Retinal pigment epithelial cell (primary cell): ENCODE data around the gene CRISPLD2.
"Not testable (repeated sequence)": the region's sequence is repeated elsewhere in the genome, so short reads cannot be mapped to it uniquely, and the experiment has no call there.

Experiments
- DNase-seq: peaks from one replicate; pipeline ENCODE4 v3.0.0-alpha.2; 2010; ENCODE audit warnings: low read depth
- H3K4me3 ChIP-seq: 2 replicates; pipeline ENCODE4 v1.5.1; 2011; ENCODE audit warnings: mild to moderate bottlenecking, low read length, control low read depth, moderate library complexity
- CTCF ChIP-seq: conservative IDR thresholded peaks from 2 replicates; pipeline ENCODE4 v1.5.1; 2011; ENCODE audit warnings: low read depth, low read length, control low read depth, inconsistent platforms

The CRISPLD2 gene

GRCh38 chr16:84851192-84852127 lies 31.7 kb downstream of the CRISPLD2 start:
- DNase-seq: no peak
- TF ChIP-seq CTCF: no peak
- H3K4me3 ChIP-seq: no peak overlapping the region

GRCh38 chr16:84853534-84853933 lies 33.7 kb downstream of the CRISPLD2 start:
- H3K4me3 ChIP-seq: no peak overlapping the region
- no peak for TF ChIP-seq CTCF
- DNase-seq: no peak

- no peak for TF ChIP-seq CTCF
- DNase-seq: no peak
- H3K4me3 ChIP-seq: no peak overlapping the region
These were observed 35.0 kb downstream of the CRISPLD2 start for GRCh38 chr16:84854759-84855158.

GRCh38 chr16:84855435-84856202 lies 35.8 kb downstream of the CRISPLD2 start:
- DNase-seq, H3K4me3 ChIP-seq: not testable (repeated sequence)

GRCh38 chr16:84856203-84856581 lies 36.4 kb downstream of the CRISPLD2 start:
- H3K4me3 ChIP-seq, DNase-seq: not testable (repeated sequence)

- DNase-seq, H3K4me3 ChIP-seq: not testable (repeated sequence)
These were observed 37.0 kb downstream of the CRISPLD2 start for GRCh38 chr16:84856811-84857210.

GRCh38 chr16:84859681-84860080 lies 39.9 kb downstream of the CRISPLD2 start:
- no peak overlapping the region for H3K4me3 ChIP-seq
- DNase-seq: no peak
- no peak for TF ChIP-seq CTCF

GRCh38 chr16:84860383-84860782 lies 40.6 kb downstream of the CRISPLD2 start:
- no peak overlapping the region for H3K4me3 ChIP-seq

More at GRCh38 chr16:84860383-84860782, 40.6 kb downstream of the CRISPLD2 start:
- DNase-seq: no peak
- TF ChIP-seq CTCF: no peak
